ENCODE data around the gene APBA3.
A peak's percentile ranks its signal among the peaks of the same experiment; 100 is the strongest.

Gene APBA3

DNA sequence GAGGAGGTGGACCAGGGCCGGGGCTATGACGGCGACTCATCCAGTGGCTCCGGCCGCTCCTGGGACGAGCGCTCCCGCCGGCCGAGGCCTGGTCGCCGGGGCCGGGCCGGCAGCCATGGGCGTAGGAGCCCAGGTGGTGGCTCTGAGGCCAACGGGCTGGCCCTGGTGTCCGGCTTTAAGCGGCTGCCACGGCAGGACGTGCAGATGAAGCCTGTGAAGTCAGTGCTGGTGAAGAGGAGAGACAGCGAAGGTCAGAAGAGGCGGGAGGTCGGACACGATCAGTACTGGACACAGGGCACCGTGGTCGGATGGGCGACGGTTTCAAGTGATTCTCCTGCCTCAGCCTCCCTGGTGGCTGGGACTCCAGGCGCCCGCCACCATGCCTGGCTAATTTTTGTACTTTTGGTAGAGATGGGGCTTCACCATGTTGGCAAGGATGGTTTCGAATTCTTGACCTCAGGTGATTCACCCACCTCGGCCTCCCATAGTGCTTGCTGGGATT lies 31.0 kb downstream of the APBA3 start:
- Histone ChIP-seq H3K27ac (ENCODE audit: extremely low read depth, low read depth, low read length) (no peak overlapping the region), H3K4me1 (ENCODE audit: control insufficient read depth, insufficient read depth, low read length) (no peaks in the 10 kb centered on the region), H3K9me3 (ENCODE audit: control insufficient read depth, insufficient read depth, low read depth, low read length) (no peaks in the 10 kb centered on the region), H3K36me3 (ENCODE audit: control insufficient read depth in 2 of 2, insufficient read depth in 1 of 2, low read length in 2 of 2) (no peaks in the 10 kb centered on the region), H3K4me3 (ENCODE audit: low read depth, low read length) (no peak overlapping the region)
- POLR2A ChIA-PET: no interaction called here
- CTCF ChIA-PET: interaction anchor here (0.6 to 1.3 kb wide), 2 partner anchors 10 to 278 kb away, joined by 3 read pairs; no protein-coding TSS in a partner anchor
- TF ChIP-seq, protein P1, sequence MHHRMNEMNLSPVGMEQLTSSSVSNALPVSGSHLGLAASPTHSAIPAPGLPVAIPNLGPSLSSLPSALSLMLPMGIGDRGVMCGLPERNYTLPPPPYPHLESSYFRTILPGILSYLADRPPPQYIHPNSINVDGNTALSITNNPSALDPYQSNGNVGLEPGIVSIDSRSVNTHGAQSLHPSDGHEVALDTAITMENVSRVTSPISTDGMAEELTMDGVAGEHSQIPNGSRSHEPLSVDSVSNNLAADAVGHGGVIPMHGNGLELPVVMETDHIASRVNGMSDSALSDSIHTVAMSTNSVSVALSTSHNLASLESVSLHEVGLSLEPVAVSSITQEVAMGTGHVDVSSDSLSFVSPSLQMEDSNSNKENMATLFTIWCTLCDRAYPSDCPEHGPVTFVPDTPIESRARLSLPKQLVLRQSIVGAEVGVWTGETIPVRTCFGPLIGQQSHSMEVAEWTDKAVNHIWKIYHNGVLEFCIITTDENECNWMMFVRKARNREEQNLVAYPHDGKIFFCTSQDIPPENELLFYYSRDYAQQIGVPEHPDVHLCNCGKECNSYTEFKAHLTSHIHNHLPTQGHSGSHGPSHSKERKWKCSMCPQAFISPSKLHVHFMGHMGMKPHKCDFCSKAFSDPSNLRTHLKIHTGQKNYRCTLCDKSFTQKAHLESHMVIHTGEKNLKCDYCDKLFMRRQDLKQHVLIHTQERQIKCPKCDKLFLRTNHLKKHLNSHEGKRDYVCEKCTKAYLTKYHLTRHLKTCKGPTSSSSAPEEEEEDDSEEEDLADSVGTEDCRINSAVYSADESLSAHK (tag by site-specific recombination; IDR thresholded peaks at IDR 0.05): peak; percentile 72
- TF ChIP-seq ZNF404 (tag by site-specific recombination; IDR thresholded peaks at IDR 0.05) (no peak), OSR2 (tag by site-specific recombination; IDR thresholded peaks at IDR 0.05) (no peak), HOXD13 (CRISPR knock-in tag; IDR thresholded peaks at IDR 0.05; ENCODE audit: borderline replicate concordance) (no peak)

DNA sequence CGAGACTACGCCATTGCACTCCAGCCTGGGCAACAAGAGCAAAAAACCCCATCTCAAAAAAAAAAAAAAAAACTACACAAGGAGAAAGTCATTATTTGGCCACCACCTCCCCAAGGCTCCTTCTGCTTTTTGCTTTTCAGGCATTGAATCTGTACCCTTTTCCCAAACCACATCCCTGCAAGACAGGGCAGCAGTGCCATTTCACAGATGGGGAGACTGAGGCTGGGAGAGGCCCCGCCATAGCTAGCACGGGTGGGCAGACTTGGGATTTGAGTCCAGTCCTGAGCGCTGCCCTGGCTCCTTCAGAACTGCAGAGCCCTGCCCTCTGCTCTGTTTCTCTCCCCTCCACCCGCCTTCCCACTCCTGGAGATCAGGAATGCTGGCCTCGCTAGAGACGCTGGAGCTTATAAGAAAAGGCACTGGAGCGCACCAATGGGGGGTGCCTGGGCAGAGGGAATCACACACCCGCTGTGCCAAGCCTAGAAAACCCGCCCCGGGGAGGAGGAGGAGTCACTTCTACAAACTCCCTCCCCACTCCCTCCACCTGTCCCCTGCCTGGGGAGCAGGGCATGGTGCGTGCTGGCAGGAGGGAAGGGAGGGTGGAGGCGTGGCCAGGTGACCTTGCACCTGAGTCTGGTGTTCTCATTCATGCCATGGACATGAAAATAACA lies 35.7 kb downstream of the APBA3 start:
- Histone ChIP-seq H3K27ac (ENCODE audit: extremely low read depth, low read depth, low read length) (no peak overlapping the region), H3K4me3 (ENCODE audit: low read depth, low read length) (no peak overlapping the region), H3K36me3 (ENCODE audit: control insufficient read depth in 2 of 2, insufficient read depth in 1 of 2, low read length in 2 of 2) (no peaks in the 10 kb centered on the region), H3K4me1 (ENCODE audit: control insufficient read depth, insufficient read depth, low read length) (no peaks in the 10 kb centered on the region), H3K9me3 (ENCODE audit: control insufficient read depth, insufficient read depth, low read depth, low read length) (no peaks in the 10 kb centered on the region)
- ChIA-PET CTCF (interaction anchor here (0.6 to 1.0 kb wide), 2 partner anchors 296 to 905 kb away, joined by 3 read pairs; no protein-coding TSS in a partner anchor), POLR2A (no interaction called here)
- TF ChIP-seq GLIS1 (tag by site-specific recombination; IDR thresholded peaks at IDR 0.05) (peak; percentile 19; the same call in 1 of the 2 replicates), IKZF3 (tag by site-specific recombination; IDR thresholded peaks at IDR 0.05) (0 out of 2 replicates have a peak, but pooled peaks have one; percentile 17), REPIN1 (tag by site-specific recombination; IDR thresholded peaks at IDR 0.05; ENCODE audit: low read depth) (no peak), GLI4 (tag by site-specific recombination; IDR thresholded peaks at IDR 0.05) (no peak), ZNF555 (tag by site-specific recombination; conservative IDR thresholded peaks at IDR 0.05) (no peak), ZNF624 (tag by site-specific recombination; IDR thresholded peaks at IDR 0.05) (no peak)
- TF ChIP-seq, protein P2, sequence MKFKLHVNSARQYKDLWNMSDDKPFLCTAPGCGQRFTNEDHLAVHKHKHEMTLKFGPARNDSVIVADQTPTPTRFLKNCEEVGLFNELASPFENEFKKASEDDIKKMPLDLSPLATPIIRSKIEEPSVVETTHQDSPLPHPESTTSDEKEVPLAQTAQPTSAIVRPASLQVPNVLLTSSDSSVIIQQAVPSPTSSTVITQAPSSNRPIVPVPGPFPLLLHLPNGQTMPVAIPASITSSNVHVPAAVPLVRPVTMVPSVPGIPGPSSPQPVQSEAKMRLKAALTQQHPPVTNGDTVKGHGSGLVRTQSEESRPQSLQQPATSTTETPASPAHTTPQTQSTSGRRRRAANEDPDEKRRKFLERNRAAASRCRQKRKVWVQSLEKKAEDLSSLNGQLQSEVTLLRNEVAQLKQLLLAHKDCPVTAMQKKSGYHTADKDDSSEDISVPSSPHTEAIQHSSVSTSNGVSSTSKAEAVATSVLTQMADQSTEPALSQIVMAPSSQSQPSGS (tag by site-specific recombination; IDR thresholded peaks at IDR 0.05; ENCODE audit: low read depth): no peak
- TF ChIP-seq, protein P1 (tag by site-specific recombination; IDR thresholded peaks at IDR 0.05): no peak
- TF ChIP-seq, protein P3, sequence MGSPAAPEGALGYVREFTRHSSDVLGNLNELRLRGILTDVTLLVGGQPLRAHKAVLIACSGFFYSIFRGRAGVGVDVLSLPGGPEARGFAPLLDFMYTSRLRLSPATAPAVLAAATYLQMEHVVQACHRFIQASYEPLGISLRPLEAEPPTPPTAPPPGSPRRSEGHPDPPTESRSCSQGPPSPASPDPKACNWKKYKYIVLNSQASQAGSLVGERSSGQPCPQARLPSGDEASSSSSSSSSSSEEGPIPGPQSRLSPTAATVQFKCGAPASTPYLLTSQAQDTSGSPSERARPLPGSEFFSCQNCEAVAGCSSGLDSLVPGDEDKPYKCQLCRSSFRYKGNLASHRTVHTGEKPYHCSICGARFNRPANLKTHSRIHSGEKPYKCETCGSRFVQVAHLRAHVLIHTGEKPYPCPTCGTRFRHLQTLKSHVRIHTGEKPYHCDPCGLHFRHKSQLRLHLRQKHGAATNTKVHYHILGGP (tag by site-specific recombination; IDR thresholded peaks at IDR 0.05): no peak
- TF ChIP-seq, protein P4, sequence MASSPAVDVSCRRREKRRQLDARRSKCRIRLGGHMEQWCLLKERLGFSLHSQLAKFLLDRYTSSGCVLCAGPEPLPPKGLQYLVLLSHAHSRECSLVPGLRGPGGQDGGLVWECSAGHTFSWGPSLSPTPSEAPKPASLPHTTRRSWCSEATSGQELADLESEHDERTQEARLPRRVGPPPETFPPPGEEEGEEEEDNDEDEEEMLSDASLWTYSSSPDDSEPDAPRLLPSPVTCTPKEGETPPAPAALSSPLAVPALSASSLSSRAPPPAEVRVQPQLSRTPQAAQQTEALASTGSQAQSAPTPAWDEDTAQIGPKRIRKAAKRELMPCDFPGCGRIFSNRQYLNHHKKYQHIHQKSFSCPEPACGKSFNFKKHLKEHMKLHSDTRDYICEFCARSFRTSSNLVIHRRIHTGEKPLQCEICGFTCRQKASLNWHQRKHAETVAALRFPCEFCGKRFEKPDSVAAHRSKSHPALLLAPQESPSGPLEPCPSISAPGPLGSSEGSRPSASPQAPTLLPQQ (tag by site-specific recombination; IDR thresholded peaks at IDR 0.05): no peak
- TF ChIP-seq, protein P5, sequence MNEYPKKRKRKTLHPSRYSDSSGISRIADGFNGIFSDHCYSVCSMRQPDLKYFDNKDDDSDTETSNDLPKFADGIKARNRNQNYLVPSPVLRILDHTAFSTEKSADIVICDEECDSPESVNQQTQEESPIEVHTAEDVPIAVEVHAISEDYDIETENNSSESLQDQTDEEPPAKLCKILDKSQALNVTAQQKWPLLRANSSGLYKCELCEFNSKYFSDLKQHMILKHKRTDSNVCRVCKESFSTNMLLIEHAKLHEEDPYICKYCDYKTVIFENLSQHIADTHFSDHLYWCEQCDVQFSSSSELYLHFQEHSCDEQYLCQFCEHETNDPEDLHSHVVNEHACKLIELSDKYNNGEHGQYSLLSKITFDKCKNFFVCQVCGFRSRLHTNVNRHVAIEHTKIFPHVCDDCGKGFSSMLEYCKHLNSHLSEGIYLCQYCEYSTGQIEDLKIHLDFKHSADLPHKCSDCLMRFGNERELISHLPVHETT (tag by site-specific recombination; IDR thresholded peaks at IDR 0.05): no peak
- TF ChIP-seq, protein P6, sequence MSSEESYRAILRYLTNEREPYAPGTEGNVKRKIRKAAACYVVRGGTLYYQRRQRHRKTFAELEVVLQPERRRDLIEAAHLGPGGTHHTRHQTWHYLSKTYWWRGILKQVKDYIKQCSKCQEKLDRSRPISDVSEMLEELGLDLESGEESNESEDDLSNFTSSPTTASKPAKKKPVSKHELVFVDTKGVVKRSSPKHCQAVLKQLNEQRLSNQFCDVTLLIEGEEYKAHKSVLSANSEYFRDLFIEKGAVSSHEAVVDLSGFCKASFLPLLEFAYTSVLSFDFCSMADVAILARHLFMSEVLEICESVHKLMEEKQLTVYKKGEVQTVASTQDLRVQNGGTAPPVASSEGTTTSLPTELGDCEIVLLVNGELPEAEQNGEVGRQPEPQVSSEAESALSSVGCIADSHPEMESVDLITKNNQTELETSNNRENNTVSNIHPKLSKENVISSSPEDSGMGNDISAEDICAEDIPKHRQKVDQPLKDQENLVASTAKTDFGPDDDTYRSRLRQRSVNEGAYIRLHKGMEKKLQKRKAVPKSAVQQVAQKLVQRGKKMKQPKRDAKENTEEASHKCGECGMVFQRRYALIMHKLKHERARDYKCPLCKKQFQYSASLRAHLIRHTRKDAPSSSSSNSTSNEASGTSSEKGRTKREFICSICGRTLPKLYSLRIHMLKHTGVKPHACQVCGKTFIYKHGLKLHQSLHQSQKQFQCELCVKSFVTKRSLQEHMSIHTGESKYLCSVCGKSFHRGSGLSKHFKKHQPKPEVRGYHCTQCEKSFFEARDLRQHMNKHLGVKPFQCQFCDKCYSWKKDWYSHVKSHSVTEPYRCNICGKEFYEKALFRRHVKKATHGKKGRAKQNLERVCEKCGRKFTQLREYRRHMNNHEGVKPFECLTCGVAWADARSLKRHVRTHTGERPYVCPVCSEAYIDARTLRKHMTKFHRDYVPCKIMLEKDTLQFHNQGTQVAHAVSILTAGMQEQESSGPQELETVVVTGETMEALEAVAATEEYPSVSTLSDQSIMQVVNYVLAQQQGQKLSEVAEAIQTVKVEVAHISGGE (tag by site-specific recombination; conservative IDR thresholded peaks at IDR 0.05; ENCODE audit: low read depth): no peak
- TF ChIP-seq, protein P7, sequence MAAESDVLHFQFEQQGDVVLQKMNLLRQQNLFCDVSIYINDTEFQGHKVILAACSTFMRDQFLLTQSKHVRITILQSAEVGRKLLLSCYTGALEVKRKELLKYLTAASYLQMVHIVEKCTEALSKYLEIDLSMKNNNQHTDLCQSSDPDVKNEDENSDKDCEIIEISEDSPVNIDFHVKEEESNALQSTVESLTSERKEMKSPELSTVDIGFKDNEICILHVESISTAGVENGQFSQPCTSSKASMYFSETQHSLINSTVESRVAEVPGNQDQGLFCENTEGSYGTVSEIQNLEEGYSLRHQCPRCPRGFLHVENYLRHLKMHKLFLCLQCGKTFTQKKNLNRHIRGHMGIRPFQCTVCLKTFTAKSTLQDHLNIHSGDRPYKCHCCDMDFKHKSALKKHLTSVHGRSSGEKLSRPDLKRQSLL (tag by site-specific recombination; IDR thresholded peaks at IDR 0.05): peak; percentile 66; the same call in 1 of the 2 replicates

All from HEK293 (cell line).